Breast epithelium (tissue), 4 donors: ENCODE data around the gene DMKN. TPM values are rescaled to one million over a fixed set of nuclear protein-coding genes. Genes with fewer than 3 reads are reported as not detected.

ENCODE experiments used
- DNase-seq, 2 donors: peaks; one replicate each; pipeline ENCODE4 v3.0.0-alpha.2; 2019; ENCODE audit warnings: low spot score in 2 of 2
- H3K27ac ChIP-seq, 2 donors: fragments of 200-600 bp; sonication (generic) in 1 of 2; one replicate each; pipeline ENCODE4 v1.5.1; 2016 to 2019; ENCODE audit warnings: mild to moderate bottlenecking in 1 of 2
- H3K27me3 ChIP-seq, 2 donors: fragments of 200-600 bp; sonication (generic) in 1 of 2; one replicate each; pipeline versions ENCODE4 v1.5.1 to v1.6.0; 2017 to 2019; ENCODE audit warnings: control low read depth in 1 of 2, mild to moderate bottlenecking in 1 of 2
- H3K36me3 ChIP-seq: fragments of 200-600 bp; one replicate; pipeline ENCODE4 v1.5.1; 2019
- H3K4me1 ChIP-seq, 2 donors: fragments of 200-600 bp; sonication (generic); one replicate each; pipeline ENCODE4 v1.5.1; 2016 to 2019; ENCODE audit warnings: control low read depth in 1 of 2
- H3K4me3 ChIP-seq, 3 donors: fragments of 200-600 bp; sonication (generic); 1 replicate in 2 of 3; 2 replicates in 1 of 3; pipeline ENCODE4 v1.5.1; 2016 to 2019; ENCODE audit warnings: mild to moderate bottlenecking in 3 of 3, moderate library complexity in 2 of 3
- H3K9me3 ChIP-seq, 2 donors: fragments of 200-600 bp; sonication (generic) in 1 of 2; one replicate each; pipeline ENCODE4 v1.5.1; 2016 to 2019; ENCODE audit warnings: control low read depth in 1 of 2
- POLR2A ChIP-seq: fragments of 450-650 bp; IDR thresholded peaks from one replicate; pipeline ENCODE4 v1.6.1; 2016; ENCODE audit warnings: antibody characterized with exemption, mild to moderate bottlenecking, moderate library complexity
- POLR2AphosphoS5 ChIP-seq, 3 donors: sonication (generic); formaldehyde crosslinking; IDR thresholded peaks; one replicate each; pipeline ENCODE4 v1.6.1; 2017; ENCODE audit warnings: antibody characterized with exemption in 3 of 3
- intact Hi-C: fragments of 100-400 bp; cut with DNase I; formaldehyde crosslinking; loops from one replicate; pipeline ENCODE4 v1.15.1; 2023; ENCODE audit warnings: low total_unique reads
- total RNA-seq, 3 donors: library from RNA; depleted of rRNA; stranded (reverse); fragments of >200 nt; gene quantifications; one replicate each; pipeline ENCODE4 v1.1.0, GENCODE V29; 2016
- TF ChIP-seq, protein P1 (sequence below), 3 donors: fragments of 450-650 bp; IDR thresholded peaks; one replicate each; pipeline ENCODE4 v1.5.1; 2016 to 2017; ENCODE audit warnings: antibody characterized with exemption in 3 of 3, mild to moderate bottlenecking in 3 of 3, moderate library complexity in 3 of 3

Gene DMKN, protein sequence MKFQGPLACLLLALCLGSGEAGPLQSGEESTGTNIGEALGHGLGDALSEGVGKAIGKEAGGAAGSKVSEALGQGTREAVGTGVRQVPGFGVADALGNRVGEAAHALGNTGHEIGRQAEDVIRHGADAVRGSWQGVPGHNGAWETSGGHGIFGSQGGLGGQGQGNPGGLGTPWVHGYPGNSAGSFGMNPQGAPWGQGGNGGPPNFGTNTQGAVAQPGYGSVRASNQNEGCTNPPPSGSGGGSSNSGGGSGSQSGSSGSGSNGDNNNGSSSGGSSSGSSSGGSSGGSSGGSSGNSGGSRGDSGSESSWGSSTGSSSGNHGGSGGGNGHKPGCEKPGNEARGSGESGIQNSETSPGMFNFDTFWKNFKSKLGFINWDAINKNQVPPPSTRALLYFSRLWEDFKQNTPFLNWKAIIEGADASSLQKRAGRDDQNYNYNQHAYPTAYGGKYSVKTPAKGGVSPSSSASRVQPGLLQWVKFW
- total RNA-seq: 100 to 1,000 TPM in 1 of 3 donors, 10 to 100 TPM in 1, under 1 TPM in 1; 0.96 to 135 (median 61.0) TPM

DNA sequence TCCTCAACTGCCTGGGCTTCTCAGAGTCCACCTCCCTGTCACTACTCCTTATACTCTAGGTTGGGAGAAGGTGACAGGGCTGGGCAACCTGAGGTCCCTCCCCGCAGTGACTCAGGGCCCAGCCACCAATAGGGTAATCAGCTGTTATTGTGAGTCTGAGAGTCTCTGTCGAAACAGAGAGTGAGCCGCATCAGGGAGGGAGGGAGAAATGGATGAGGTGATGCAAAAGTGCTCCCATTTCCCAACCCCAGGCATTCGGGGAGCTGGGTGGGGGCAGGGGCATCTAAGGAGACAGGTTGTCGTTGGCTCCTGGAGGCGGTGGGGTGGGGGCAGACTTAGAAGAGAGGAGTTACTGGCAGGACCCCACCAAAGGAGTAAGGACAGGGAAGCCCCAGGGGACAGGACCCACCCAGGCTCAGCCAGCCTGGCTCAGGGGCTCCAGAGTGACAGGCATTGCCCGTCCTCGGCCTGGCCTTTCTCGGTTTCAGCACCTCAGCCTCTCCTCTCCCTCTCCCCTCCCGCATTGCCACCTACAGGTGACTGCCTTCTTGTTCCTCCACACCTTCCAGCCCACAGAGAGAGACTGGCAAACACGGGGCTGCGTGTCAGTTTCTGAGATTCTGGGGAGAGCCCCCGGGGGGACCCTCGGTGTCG lies at the start of gene DMKN:
DMKN (minus strand) TSS at position 22 of the 654 bp plus-strand sequence. CDS start 174 bp downstream, outside the sequence.
- Histone ChIP-seq H3K4me1 (no peaks in the 10 kb centered on the region), H3K27me3 (no peaks in the 10 kb centered on the region), H3K36me3 (no peaks in the 10 kb centered on the region), H3K9me3 (no peaks in the 10 kb centered on the region), H3K4me3 (peak within 1 kb of the TSS in 1 of 3 donors; percentile 20), H3K27ac (no peak within 1 kb of the TSS)
- intact Hi-C loops: no loop called here
- TF ChIP-seq POLR2AphosphoS5 (IDR thresholded peaks at IDR 0.05): no peak
- TF ChIP-seq, protein P1, sequence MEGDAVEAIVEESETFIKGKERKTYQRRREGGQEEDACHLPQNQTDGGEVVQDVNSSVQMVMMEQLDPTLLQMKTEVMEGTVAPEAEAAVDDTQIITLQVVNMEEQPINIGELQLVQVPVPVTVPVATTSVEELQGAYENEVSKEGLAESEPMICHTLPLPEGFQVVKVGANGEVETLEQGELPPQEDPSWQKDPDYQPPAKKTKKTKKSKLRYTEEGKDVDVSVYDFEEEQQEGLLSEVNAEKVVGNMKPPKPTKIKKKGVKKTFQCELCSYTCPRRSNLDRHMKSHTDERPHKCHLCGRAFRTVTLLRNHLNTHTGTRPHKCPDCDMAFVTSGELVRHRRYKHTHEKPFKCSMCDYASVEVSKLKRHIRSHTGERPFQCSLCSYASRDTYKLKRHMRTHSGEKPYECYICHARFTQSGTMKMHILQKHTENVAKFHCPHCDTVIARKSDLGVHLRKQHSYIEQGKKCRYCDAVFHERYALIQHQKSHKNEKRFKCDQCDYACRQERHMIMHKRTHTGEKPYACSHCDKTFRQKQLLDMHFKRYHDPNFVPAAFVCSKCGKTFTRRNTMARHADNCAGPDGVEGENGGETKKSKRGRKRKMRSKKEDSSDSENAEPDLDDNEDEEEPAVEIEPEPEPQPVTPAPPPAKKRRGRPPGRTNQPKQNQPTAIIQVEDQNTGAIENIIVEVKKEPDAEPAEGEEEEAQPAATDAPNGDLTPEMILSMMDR (IDR thresholded peaks at IDR 0.05): no peak
- TF ChIP-seq POLR2A: no peak
- DNase-seq: no peak

- H3K27me3 ChIP-seq: peaks cover 0 to 44% of the 10 kb centered on the region in 2 donors
- TF ChIP-seq POLR2A: no peak
- TF ChIP-seq, protein P1 (IDR thresholded peaks at IDR 0.05): no peak
- no peak for TF ChIP-seq POLR2AphosphoS5 (IDR thresholded peaks at IDR 0.05)
- H3K4me3 ChIP-seq: no peak overlapping the region
These were observed 49.3 kb upstream of the DMKN start for GRCh38 chr19:35562776-35563175.

DNA sequence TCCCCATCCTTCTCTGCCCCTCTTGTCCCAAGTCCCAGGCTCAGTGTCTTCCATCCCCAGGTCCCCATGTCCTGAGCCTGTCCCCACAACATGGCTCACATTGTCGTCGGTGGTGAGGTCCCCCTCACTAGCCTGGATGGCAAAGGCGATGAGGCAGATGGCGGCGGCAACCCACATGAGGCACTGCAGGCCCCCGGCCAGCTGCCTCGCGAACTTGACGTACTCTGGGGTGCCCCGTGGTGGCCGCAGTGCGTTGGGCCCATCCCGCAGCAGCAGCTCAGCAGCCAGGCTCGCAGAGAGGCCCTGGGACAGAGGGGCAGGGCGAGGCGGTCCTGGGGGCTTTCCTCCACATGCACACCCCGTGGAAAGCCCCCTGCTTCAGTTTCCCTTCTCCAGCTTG lies 48.9 kb upstream of the DMKN start:
- no peak overlapping the region for H3K27ac ChIP-seq
- peaks cover 3 to 44% of the 10 kb centered on the region in 2 donors for H3K27me3 ChIP-seq
- intact Hi-C loops: no loop called here
- TF ChIP-seq POLR2A: no peak
- H3K4me3 ChIP-seq: no peak overlapping the region
- H3K36me3 ChIP-seq: no peaks in the 10 kb centered on the region
- no peaks in the 10 kb centered on the region for H3K4me1 ChIP-seq
- DNase-seq: no peak
- no peaks in the 10 kb centered on the region for H3K9me3 ChIP-seq

More at GRCh38 chr19:35562776-35563175, 49.3 kb upstream of the DMKN start:
- Histone ChIP-seq H3K4me1 (no peaks in the 10 kb centered on the region), H3K36me3 (no peaks in the 10 kb centered on the region), H3K9me3 (no peaks in the 10 kb centered on the region), H3K27ac (no peak overlapping the region)
- intact Hi-C loops: no loop called here
- no peak for DNase-seq

- Histone ChIP-seq H3K9me3 (no peaks in the 10 kb centered on the region), H3K4me1 (no peaks in the 10 kb centered on the region), H3K27me3 (peaks cover 3 to 44% of the 10 kb centered on the region in 2 donors), H3K4me3 (no peak overlapping the region), H3K36me3 (no peaks in the 10 kb centered on the region), H3K27ac (no peak overlapping the region)
- no peak for DNase-seq
- TF ChIP-seq POLR2AphosphoS5 (IDR thresholded peaks at IDR 0.05) (no peak), POLR2A (no peak)
- TF ChIP-seq, protein P1 (IDR thresholded peaks at IDR 0.05): no peak
- intact Hi-C loops: no loop called here
These were observed 48.0 kb upstream of the DMKN start for GRCh38 chr19:35561436-35561835.

DNA sequence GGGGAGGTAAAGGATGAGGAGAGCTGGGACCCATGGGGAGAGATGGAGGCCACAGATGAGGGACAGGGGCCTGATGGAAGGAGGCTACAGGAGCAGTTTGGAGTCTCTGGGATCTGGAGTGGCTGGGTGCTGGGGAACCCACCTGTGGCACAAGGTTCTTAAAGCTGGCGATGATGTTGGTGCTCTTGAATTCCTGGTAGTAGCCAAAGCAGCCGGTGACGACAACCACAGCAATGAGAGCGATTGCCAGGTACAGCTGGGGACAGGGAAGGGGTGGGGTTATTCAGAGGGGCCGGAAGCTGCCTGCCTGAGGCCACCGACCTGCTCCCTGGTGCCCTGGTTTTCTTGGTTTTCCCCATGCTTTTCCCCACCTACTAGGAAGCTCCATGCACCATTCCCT lies 47.2 kb upstream of the DMKN start:
- Histone ChIP-seq H3K4me3 (no peak overlapping the region), H3K36me3 (no peaks in the 10 kb centered on the region), H3K27me3 (peaks cover 3 to 44% of the 10 kb centered on the region in 2 donors), H3K4me1 (no peaks in the 10 kb centered on the region), H3K27ac (no peak overlapping the region), H3K9me3 (no peaks in the 10 kb centered on the region)
- no peak for DNase-seq
- intact Hi-C loops: no loop called here
- TF ChIP-seq POLR2AphosphoS5 (IDR thresholded peaks at IDR 0.05): no peak
- TF ChIP-seq, protein P1 (IDR thresholded peaks at IDR 0.05): no peak
- TF ChIP-seq POLR2A: no peak
